ENCODE results near the gene FREY1. TPM values are rescaled to one million over a fixed set of nuclear protein-coding genes. Genes with fewer than 3 reads are reported as not detected.
A peak's percentile ranks its signal among the peaks of the same experiment; 100 is the strongest.

FREY1 gene
- total RNA-seq, 1 donor from 2014 or later: 0.78 TPM

DNA sequence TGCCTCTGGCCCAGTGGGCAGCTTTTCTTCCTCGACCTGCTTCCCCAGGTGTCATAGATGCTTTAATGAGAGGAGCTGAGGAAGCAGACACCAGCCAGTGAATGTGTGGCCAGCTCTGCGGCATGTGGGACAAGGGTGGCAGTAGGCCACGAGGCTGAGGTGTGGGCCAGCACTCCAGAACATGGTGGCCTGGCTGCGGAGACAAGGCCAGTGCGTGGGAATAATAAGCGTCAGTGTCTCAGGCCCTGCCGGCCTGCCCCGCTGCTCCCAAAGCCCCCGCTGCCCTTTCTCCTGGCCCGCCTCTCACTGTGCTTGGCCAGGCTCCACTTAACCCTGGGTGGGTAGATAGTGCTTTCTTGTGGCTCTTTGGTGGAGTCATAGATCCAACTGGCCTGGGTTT, 19.5 kb downstream of the FREY1 start:
- Mint-ChIP-seq H3K36me3 (ENCODE audit: unreplicated experiment) (no peaks in the 10 kb centered on the region), H3K27ac (ENCODE audit: unreplicated experiment) (peak overlapping the region; percentile 93), H3K27me3 (ENCODE audit: unreplicated experiment) (peaks cover 26% of the 10 kb centered on the region), H3K4me3 (ENCODE audit: unreplicated experiment) (peak overlapping the region; percentile 90), H3K4me1 (ENCODE audit: low read depth, unreplicated experiment) (peaks cover 47% of the 10 kb centered on the region), H3K9me3 (ENCODE audit: unreplicated experiment) (peaks cover 24% of the 10 kb centered on the region)
- DNase-seq: no peak
- TF ChIP-seq, protein P1, sequence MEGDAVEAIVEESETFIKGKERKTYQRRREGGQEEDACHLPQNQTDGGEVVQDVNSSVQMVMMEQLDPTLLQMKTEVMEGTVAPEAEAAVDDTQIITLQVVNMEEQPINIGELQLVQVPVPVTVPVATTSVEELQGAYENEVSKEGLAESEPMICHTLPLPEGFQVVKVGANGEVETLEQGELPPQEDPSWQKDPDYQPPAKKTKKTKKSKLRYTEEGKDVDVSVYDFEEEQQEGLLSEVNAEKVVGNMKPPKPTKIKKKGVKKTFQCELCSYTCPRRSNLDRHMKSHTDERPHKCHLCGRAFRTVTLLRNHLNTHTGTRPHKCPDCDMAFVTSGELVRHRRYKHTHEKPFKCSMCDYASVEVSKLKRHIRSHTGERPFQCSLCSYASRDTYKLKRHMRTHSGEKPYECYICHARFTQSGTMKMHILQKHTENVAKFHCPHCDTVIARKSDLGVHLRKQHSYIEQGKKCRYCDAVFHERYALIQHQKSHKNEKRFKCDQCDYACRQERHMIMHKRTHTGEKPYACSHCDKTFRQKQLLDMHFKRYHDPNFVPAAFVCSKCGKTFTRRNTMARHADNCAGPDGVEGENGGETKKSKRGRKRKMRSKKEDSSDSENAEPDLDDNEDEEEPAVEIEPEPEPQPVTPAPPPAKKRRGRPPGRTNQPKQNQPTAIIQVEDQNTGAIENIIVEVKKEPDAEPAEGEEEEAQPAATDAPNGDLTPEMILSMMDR (IDR thresholded peaks at IDR 0.05; ENCODE audit: partially characterized antibody, unreplicated experiment): no peak

DNA sequence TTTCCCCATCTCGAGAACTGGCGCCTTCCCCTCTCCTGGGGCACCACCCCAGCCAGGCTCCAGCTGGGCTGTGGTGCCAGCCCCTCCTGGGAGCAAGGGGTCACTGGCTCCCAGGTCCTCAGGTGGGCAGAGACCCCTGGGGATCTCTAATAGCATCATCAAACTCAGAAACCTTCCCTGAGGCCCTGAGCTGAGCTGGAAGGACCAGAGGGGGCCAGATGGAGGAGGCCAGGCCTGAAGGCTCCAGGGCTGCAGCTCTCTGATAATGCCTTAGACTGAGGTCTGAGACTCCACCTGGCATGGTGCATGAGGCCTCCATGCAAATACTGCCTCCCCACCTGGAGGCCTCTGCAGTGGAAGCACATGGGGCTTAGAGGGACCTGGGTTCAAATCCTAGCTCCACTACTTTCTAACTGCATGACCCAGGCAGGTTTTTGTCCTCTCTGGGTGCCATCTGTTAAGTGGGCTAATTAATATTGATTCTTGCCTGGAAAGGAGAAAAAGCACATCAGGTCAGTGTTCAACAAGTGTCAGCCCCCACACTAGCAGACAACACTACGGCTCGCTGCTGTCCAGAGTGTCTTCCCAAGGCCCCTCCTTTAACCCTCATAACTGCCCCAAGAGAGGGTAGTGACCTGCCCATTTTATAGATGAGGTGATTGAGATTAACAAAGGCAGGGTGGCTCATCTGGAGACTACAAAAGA, 20.1 kb downstream of the FREY1 start:
- DNase-seq: peak; percentile 69
- peak overlapping the region; percentile 93 for H3K27ac Mint-ChIP-seq (ENCODE audit: unreplicated experiment)
- H3K4me3 Mint-ChIP-seq (ENCODE audit: unreplicated experiment): peak overlapping the region; percentile 90
- no peaks in the 10 kb centered on the region for H3K36me3 Mint-ChIP-seq (ENCODE audit: unreplicated experiment)
- TF ChIP-seq, protein P1 (IDR thresholded peaks at IDR 0.05; ENCODE audit: partially characterized antibody, unreplicated experiment): no peak
- H3K4me1 Mint-ChIP-seq (ENCODE audit: low read depth, unreplicated experiment): peaks cover 46% of the 10 kb centered on the region
- H3K27me3 Mint-ChIP-seq (ENCODE audit: unreplicated experiment): peaks cover 28% of the 10 kb centered on the region
- peaks cover 25% of the 10 kb centered on the region for H3K9me3 Mint-ChIP-seq (ENCODE audit: unreplicated experiment)

DNA sequence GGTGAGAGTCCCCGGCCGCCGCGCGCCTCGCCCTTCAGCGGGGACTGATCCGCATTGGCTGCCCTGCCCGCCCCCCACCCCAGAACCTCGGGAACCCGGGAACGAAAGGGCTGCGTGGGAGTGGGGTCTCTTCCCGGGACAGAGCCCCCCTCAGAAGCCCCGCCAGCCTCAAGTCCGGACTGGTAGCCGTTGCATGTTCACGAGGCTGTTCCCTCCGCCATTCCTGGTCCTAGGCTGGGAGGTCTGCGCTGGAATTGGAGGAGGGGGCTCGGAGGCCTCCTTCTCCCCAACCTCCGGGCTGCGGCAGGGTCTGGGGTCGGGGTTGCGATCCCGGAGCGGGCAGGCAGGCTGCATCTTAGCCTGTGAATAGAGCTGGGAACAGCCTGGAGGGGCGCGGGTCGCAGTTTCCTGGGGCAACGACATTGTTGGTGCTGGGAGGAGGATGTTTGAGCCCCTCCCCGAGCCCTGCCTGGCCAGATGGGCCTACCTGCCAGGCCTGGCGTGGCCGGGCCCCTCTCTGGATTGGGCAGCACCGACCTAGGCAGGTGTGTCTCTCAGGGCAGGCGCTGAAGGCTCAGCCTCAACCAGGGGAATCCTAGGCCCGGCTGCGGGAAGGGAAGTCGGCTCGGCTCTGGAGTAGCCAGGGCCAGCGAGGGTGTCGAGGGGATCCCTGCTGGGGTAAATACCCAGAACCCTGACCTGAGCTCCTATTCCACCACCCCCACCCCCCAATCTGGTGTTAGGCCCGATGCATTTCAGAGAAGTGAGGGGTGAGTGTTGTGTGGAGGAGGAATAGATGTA, 20.9 kb downstream of the FREY1 start:
- peaks cover 25% of the 10 kb centered on the region for H3K9me3 Mint-ChIP-seq (ENCODE audit: unreplicated experiment)
- peaks cover 40% of the 10 kb centered on the region for H3K4me1 Mint-ChIP-seq (ENCODE audit: low read depth, unreplicated experiment)
- H3K4me3 Mint-ChIP-seq (ENCODE audit: unreplicated experiment): peak overlapping the region; percentile 90
- TF ChIP-seq, protein P1 (IDR thresholded peaks at IDR 0.05; ENCODE audit: partially characterized antibody, unreplicated experiment): no peak
- peaks cover 28% of the 10 kb centered on the region for H3K27me3 Mint-ChIP-seq (ENCODE audit: unreplicated experiment)
- no peaks in the 10 kb centered on the region for H3K36me3 Mint-ChIP-seq (ENCODE audit: unreplicated experiment)
- DNase-seq: peak; percentile 66
- peak overlapping the region; percentile 93 for H3K27ac Mint-ChIP-seq (ENCODE audit: unreplicated experiment)

DNA sequence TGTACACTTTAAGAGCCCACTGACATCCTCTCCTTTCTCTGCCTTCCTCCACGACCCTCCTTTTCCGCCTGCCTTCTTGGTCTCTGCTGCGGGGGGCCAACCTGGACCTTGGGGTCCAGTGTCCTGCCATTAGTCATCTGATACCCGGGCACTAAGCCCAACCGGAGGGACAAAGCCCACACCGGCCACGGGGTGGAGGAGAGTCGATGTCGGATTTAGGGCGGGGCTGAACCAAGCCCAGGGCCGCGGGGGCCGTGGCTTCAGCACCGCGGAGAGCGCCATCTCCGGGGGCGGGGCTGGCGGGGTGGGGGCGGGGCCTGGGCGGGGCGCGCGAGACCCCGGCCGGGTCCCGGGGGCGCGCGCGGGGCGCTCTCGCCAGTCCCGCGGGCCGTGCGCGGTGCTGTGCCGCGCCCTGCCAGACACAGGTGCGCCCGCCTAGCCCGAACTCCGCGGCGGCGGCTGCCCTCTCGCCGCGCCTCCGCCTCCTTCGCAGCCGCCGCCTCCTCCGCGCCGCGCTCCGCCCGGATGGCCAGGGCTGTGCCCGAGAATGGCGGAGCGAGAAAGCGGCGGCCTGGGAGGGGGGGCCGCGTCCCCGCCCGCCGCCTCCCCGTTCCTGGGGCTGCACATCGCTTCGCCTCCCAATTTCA, 21.7 kb downstream of the FREY1 start, which contains the start of gene MAPK8IP1:
MAPK8IP1 (plus strand) TSS at position 378 of the 647 bp plus-strand sequence; CDS start at position 548, 170 bp downstream.
- no peaks in the 10 kb centered on the region for H3K36me3 Mint-ChIP-seq (ENCODE audit: unreplicated experiment)
- DNase-seq: peak; percentile 78
- TF ChIP-seq, protein P1 (IDR thresholded peaks at IDR 0.05; ENCODE audit: partially characterized antibody, unreplicated experiment): no peak
- H3K9me3 Mint-ChIP-seq (ENCODE audit: unreplicated experiment): peaks cover 25% of the 10 kb centered on the region
- peaks cover 26% of the 10 kb centered on the region for H3K27me3 Mint-ChIP-seq (ENCODE audit: unreplicated experiment)
- peak within 1 kb of the TSS; percentile 93 for H3K27ac Mint-ChIP-seq (ENCODE audit: unreplicated experiment)
- peaks cover 44% of the 10 kb centered on the region for H3K4me1 Mint-ChIP-seq (ENCODE audit: low read depth, unreplicated experiment)
- H3K4me3 Mint-ChIP-seq (ENCODE audit: unreplicated experiment): peak within 1 kb of the TSS; percentile 90
